GM12878 (cell line): ENCODE data around the gene PRDX1. TPM values are rescaled to one million over a fixed set of nuclear protein-coding genes. Genes with fewer than 3 reads are reported as not detected.

Source experiments
- ATAC-seq: fragments of 200-7000 bp; cut with Tn5 transposase; 3 replicates; pipeline ENCODE4 v1.9.1; 2020; ENCODE audit warnings: mild to moderate bottlenecking, moderate library complexity
- BruUV-seq: library from RNA; stranded (reverse); fragments of 400-500 nt; replicated peaks from 2 replicates; lab custom pipeline; 2021; lab: Mats Ljungman, UMichigan
- CTCF ChIA-PET: fragments of 300-600 bp; sonication (Branson Sonifier 250); formaldehyde crosslinking; extraction: SDS; loops from one replicate; lab custom pipeline; 2021; ENCODE audit warnings: inconsistent platforms; lab: Yijun Ruan, JAX
- POLR2A ChIA-PET: fragments of 350-600 bp; formaldehyde crosslinking; extraction: SDS; loops from one replicate; lab custom pipeline; 2021; ENCODE audit warnings: inconsistent platforms; lab: Charles Lee
- RAD21 ChIA-PET: fragments of 300-600 bp; sonication (Branson Sonifier 250); formaldehyde crosslinking; loops from one replicate; lab custom pipeline; 2023; ENCODE audit warnings: antibody characterized with exemption; ENCODE audit not compliant: unreplicated experiment; lab: Charles Lee
- SMC1A ChIA-PET: fragments of 300-600 bp; sonication (Branson Sonifier 250); formaldehyde crosslinking; loops from one replicate; lab custom pipeline; 2023; ENCODE audit not compliant: unreplicated experiment, uncharacterized antibody; lab: Charles Lee
- DNase-seq: peaks from one replicate; pipeline ENCODE4 v3.0.0-alpha.2; 2011; ENCODE audit warnings: low read depth, low spot score
- FAIRE-seq: peaks from 3 replicates; lab custom pipeline; 2011; peaks lifted over from hg19 to GRCh38; lab: Jason Lieb, UNC
- H2AFZ ChIP-seq: 2 replicates; pipeline ENCODE4 v1.6.0; 2011; ENCODE audit warnings: low read depth, low read length, control low read depth; ENCODE audit not compliant: control insufficient read depth
- H3K27ac ChIP-seq: 2 replicates; pipeline ENCODE4 v1.5.1; 2011; ENCODE audit warnings: control low read depth; ENCODE audit not compliant: control insufficient read depth, insufficient read depth
- H3K27me3 ChIP-seq, 2 experiments: replicated peaks in 1 of 2; 2 replicates each; pipeline versions ENCODE4 v1.6.0 to v1.6.1; 2011; ENCODE audit warnings: low read length in 1 of 2; ENCODE audit not compliant: control insufficient read depth in 2 of 2, insufficient read depth in 2 of 2
- H3K36me3 ChIP-seq, 2 experiments: 2 replicates each; pipeline ENCODE4 v1.5.1; 2011; ENCODE audit warnings: low read length in 1 of 2; ENCODE audit not compliant: control insufficient read depth in 2 of 2, insufficient read depth in 2 of 2
- H3K4me1 ChIP-seq: 2 replicates; pipeline ENCODE4 v1.6.1; 2011; ENCODE audit warnings: mild to moderate bottlenecking, low read length, moderate library complexity, mixed read lengths; ENCODE audit not compliant: control insufficient read depth, insufficient read depth
- H3K4me2 ChIP-seq: 2 replicates; pipeline ENCODE4 v1.6.0; 2011; ENCODE audit warnings: control low read depth; ENCODE audit not compliant: control insufficient read depth, insufficient read depth
- H3K4me3 ChIP-seq: fragments of 200-600 bp; sonication (generic); 2 replicates; pipeline ENCODE4 v1.5.1; 2016
- H3K79me2 ChIP-seq: 2 replicates; pipeline ENCODE4 v1.6.0; 2011; ENCODE audit warnings: low read length; ENCODE audit not compliant: control insufficient read depth, insufficient read depth
- H3K9ac ChIP-seq: 2 replicates; pipeline ENCODE4 v1.8.0; 2011; ENCODE audit warnings: low read length, control low read depth, mixed read lengths; ENCODE audit not compliant: control insufficient read depth, insufficient read depth
- H3K9me3 ChIP-seq: replicated peaks from 3 replicates; pipeline ENCODE4 v1.5.1; 2011; ENCODE audit warnings: mild to moderate bottlenecking, low read length; ENCODE audit not compliant: control insufficient read depth, insufficient read depth
- H4K20me1 ChIP-seq: 2 replicates; pipeline ENCODE4 v1.6.0; 2011; ENCODE audit not compliant: control insufficient read depth, insufficient read depth
- ESRRA ChIP-seq: IDR thresholded peaks from 2 replicates; pipeline ENCODE4 v1.6.1; 2012; ENCODE audit warnings: mild to moderate bottlenecking, low read length, improper control_type of control experiment
- PAX5 ChIP-seq: IDR thresholded peaks from 2 replicates; pipeline ENCODE4 v1.6.1; 2011; ENCODE audit warnings: low read depth, low read length, borderline replicate concordance
- RAD51 ChIP-seq: fragments of 450-650 bp; IDR thresholded peaks from 2 replicates; pipeline ENCODE4 v1.6.1; 2016; ENCODE audit warnings: moderate library complexity, mild to moderate bottlenecking, inconsistent platforms
- RUNX3 ChIP-seq: IDR thresholded peaks from 2 replicates; pipeline ENCODE4 v1.6.1; 2012; ENCODE audit warnings: low read length, inconsistent platforms
- ZNF384 ChIP-seq: IDR thresholded peaks from 2 replicates; pipeline ENCODE4 v1.6.1; 2012; ENCODE audit warnings: low read depth, mild to moderate bottlenecking, low read length, improper control_type of control experiment, borderline replicate concordance
- WGBS: methylation state at CpG from one replicate; pipeline ENCODE4 v1.1.6; 2016; ENCODE audit warnings: low lambda C conversion rate; ENCODE audit not compliant: insufficient replicate concordance, insufficient coverage; ENCODE audit errors: missing lambda C conversion rate; 5-methylcytosine and 5-hydroxymethylcytosine counted together
- in situ Hi-C: fragments of 300-500 bp; cut with MboI; formaldehyde crosslinking; loops from 9 replicates; pipeline ENCODE4 v1.14.3; 2018; ENCODE audit warnings: mixed read lengths
- intact Hi-C: fragments of 100-400 bp; cut with micrococcal nuclease; formaldehyde crosslinking; loops from one replicate; pipeline ENCODE4 v1.14.2; 2022; ENCODE audit not compliant: unreplicated experiment
- polyA plus RNA-seq, 11 experiments: library from polyadenylated mRNA; depleted of rRNA in 4 of 11; unstranded in 6 of 11; stranded (reverse) in 5 of 11; fragments of >200 nt; fragmentation: Nextera tagmentation in 4 of 11; fragmentation: Illumina TruSeq in 1 of 11; extraction: Ambion mirVana in 4 of 11; extraction: Trizol in 1 of 11; gene quantifications; 1 replicate in 1 of 11; 2 replicates in 10 of 11; pipeline versions ENCODE4 v1.2.1 to v1.2.3, GENCODE V29; 2011 to 2016; ENCODE audit warnings: inconsistent platforms in 2 of 11, missing spikeins in 2 of 11, low read depth in 1 of 11
- total RNA-seq, 4 experiments: library from RNA; depleted of rRNA in 3 of 4; stranded (reverse); fragments of >200 nt in 3 of 4; fragmentation: Illumina TruSeq in 1 of 4; extraction: Trizol in 1 of 4; gene quantifications; 2 replicates each; pipeline versions ENCODE4 v1.2.1 to v1.2.3, GENCODE V29; 2013 to 2021
- TF ChIP-seq, protein P1 (sequence below): fragments of 450-650 bp; IDR thresholded peaks from 2 replicates; pipeline ENCODE4 v1.6.1; 2016; ENCODE audit warnings: mild to moderate bottlenecking
- TF ChIP-seq, protein P2 (sequence below): fragments of 450-650 bp; IDR thresholded peaks from 2 replicates; pipeline ENCODE4 v1.6.1; 2018; ENCODE audit warnings: borderline replicate concordance, mild to moderate bottlenecking; ENCODE audit not compliant: partially characterized antibody
- TF ChIP-seq, protein P3 (sequence below): fragments of 450-650 bp; conservative IDR thresholded peaks from 2 replicates; pipeline ENCODE4 v1.6.1; 2017; ENCODE audit warnings: mild to moderate bottlenecking, moderate library complexity

The PRDX1 gene
- total and polyA plus RNA-seq, 10 of the 15 experiments (the other 5 are each of a cell fraction or from before 2014, with no cell fraction given): 659 to 1,775 (median 811) TPM

DNA sequence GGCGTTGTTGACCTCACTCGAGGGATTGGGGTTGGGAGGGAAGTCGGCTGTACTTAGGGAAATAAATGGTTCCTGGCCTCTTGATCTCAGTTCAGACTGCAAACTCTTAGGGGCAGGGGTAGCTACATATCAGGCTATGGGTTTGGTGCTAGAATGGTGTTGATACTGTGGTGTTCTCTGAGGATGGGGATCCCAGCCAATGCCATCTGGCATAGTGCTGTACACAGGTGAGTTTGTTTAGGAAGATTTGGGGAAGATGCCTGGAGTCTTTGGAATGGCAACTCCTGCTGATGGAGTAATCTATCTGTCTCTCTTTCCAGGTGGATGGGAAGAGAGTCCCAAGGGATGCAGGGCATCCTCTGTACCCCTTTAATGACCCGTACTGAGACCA, 47.9 kb upstream of the PRDX1 start:
- WGBS: 64% methylated on average over 4 of the region's 4 CpGs
- no peak overlapping the region for H2AFZ ChIP-seq
- in situ Hi-C loops (loop anchor here (5.0 to 10.0 kb wide), 2 partner anchors 62 to 215 kb away; no protein-coding TSS in a partner anchor), intact Hi-C loops (no loop called here)
- no TSS peak for BruUV-seq
- ChIA-PET POLR2A (interaction anchor here (0.9 to 3.9 kb wide), 6 partner anchors 10 to 71 kb away, joined by 3 to 31 read pairs (median 4); partner anchors contain the start of gene PRDX1), CTCF (interaction anchor here (0.7 to 11.0 kb wide), 28 partner anchors 10 to 558 kb away, joined by 3 to 212 read pairs (median 8); partner anchors contain the start of genes AKR1A1, CCDC163, HECTD3 and MMACHC), RAD21 (interaction anchor here (0.7 to 6.6 kb wide), 15 partner anchors 9 to 266 kb away, joined by 3 to 58 read pairs (median 8); partner anchors contain the start of genes AKR1A1, CCDC163, MMACHC and NASP), SMC1A (interaction anchor here (1.2 to 8.7 kb wide), 17 partner anchors 9 to 209 kb away, joined by 3 to 114 read pairs (median 15); partner anchors contain the start of genes AKR1A1, CCDC163, MMACHC and PRDX1)
- no peaks in the 10 kb centered on the region for H3K79me2 ChIP-seq
- no peak overlapping the region for H3K4me2 ChIP-seq
- no peak overlapping the region for H3K9ac ChIP-seq
- H3K4me3 ChIP-seq: no peak overlapping the region
- H3K27ac ChIP-seq: no peak overlapping the region
- DNase-seq (no peak), FAIRE-seq (no peak), ATAC-seq (no peak)
- no peaks in the 10 kb centered on the region for H4K20me1 ChIP-seq
- H3K36me3 ChIP-seq: peaks cover 22% of the 10 kb centered on the region in 2 experiments; a peak in 3 of 4 replicates
- H3K27me3 ChIP-seq: no peaks in the 10 kb centered on the region
- H3K4me1 ChIP-seq: no peaks in the 10 kb centered on the region
- H3K9me3 ChIP-seq: no peaks in the 10 kb centered on the region
- 0 out of 2 replicates have a peak, but pooled peaks have one; percentile 0 for TF ChIP-seq RUNX3
- TF ChIP-seq PAX5: no peak
- no peak for TF ChIP-seq ZNF384

DNA sequence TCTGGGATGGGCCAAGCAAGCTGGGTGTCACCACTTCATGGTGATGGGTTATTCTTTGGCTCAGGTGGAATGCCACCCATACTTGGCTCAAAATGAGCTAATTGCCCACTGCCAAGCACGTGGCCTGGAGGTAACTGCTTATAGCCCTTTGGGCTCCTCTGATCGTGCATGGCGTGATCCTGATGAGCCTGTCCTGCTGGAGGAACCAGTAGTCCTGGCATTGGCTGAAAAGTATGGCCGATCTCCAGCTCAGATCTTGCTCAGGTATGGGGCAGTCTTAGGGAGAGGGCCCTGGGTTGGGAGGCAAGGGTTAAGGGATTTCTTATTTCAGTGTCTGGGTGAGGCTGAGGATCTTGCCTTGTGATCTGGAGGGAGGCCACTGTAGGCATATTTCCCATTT, 46.7 kb upstream of the PRDX1 start:
- Histone ChIP-seq H3K9me3 (no peaks in the 10 kb centered on the region), H4K20me1 (no peaks in the 10 kb centered on the region), H3K27me3 (no peaks in the 10 kb centered on the region), H3K9ac (no peak overlapping the region), H3K27ac (no peak overlapping the region), H3K36me3 (peaks cover 22 to 25% of the 10 kb centered on the region in 2 experiments; a peak in 3 of 4 replicates), H3K4me3 (no peak overlapping the region), H2AFZ (no peak overlapping the region), H3K79me2 (no peaks in the 10 kb centered on the region), H3K4me1 (no peaks in the 10 kb centered on the region), H3K4me2 (no peak overlapping the region)
- no TSS peak for BruUV-seq
- POLR2A ChIA-PET: interaction anchor here (0.7 to 3.9 kb wide), 9 partner anchors 9 to 69 kb away, joined by 3 to 31 read pairs (median 4); partner anchors contain the start of genes CCDC163 and PRDX1
- SMC1A ChIA-PET: interaction anchor here (0.7 to 8.7 kb wide), 19 partner anchors 10 to 626 kb away, joined by 3 to 114 read pairs (median 12); partner anchors contain the start of genes AKR1A1, CCDC163, MMACHC and PRDX1
- DNase-seq: no peak
- 70% methylated on average over 4 of the region's 4 CpGs for WGBS
- CTCF ChIA-PET: interaction anchor here (0.9 to 11.0 kb wide), 20 partner anchors 8 to 554 kb away, joined by 3 to 212 read pairs (median 16); partner anchors contain the start of genes AKR1A1, CCDC163, MMACHC and NASP
- no peak for ATAC-seq
- intact Hi-C loops: no loop called here
- RAD21 ChIA-PET: interaction anchor here (0.9 to 6.6 kb wide), 13 partner anchors 11 to 265 kb away, joined by 3 to 58 read pairs (median 13); partner anchors contain the start of genes AKR1A1, CCDC163, MMACHC and NASP
- in situ Hi-C loops: loop anchor here (5.0 to 10.0 kb wide), 2 partner anchors 61 to 214 kb away; no protein-coding TSS in a partner anchor
- no peak for FAIRE-seq
- TF ChIP-seq, protein P1, sequence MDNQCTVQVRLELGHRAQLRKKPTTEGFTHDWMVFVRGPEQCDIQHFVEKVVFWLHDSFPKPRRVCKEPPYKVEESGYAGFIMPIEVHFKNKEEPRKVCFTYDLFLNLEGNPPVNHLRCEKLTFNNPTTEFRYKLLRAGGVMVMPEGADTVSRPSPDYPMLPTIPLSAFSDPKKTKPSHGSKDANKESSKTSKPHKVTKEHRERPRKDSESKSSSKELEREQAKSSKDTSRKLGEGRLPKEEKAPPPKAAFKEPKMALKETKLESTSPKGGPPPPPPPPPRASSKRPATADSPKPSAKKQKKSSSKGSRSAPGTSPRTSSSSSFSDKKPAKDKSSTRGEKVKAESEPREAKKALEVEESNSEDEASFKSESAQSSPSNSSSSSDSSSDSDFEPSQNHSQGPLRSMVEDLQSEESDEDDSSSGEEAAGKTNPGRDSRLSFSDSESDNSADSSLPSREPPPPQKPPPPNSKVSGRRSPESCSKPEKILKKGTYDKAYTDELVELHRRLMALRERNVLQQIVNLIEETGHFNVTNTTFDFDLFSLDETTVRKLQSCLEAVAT: no peak
- TF ChIP-seq RAD51 (no peak), ESRRA (no peak)
- TF ChIP-seq, protein P2, sequence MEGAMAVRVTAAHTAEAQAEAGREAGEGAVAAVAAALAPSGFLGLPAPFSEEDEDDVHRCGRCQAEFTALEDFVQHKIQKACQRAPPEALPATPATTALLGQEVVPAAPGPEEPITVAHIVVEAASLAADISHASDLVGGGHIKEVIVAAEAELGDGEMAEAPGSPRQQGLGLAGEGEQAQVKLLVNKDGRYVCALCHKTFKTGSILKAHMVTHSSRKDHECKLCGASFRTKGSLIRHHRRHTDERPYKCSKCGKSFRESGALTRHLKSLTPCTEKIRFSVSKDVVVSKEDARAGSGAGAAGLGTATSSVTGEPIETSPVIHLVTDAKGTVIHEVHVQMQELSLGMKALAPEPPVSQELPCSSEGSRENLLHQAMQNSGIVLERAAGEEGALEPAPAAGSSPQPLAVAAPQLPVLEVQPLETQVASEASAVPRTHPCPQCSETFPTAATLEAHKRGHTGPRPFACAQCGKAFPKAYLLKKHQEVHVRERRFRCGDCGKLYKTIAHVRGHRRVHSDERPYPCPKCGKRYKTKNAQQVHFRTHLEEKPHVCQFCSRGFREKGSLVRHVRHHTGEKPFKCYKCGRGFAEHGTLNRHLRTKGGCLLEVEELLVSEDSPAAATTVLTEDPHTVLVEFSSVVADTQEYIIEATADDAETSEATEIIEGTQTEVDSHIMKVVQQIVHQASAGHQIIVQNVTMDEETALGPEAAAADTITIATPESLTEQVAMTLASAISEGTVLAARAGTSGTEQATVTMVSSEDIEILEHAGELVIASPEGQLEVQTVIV: no peak
- TF ChIP-seq, protein P3, sequence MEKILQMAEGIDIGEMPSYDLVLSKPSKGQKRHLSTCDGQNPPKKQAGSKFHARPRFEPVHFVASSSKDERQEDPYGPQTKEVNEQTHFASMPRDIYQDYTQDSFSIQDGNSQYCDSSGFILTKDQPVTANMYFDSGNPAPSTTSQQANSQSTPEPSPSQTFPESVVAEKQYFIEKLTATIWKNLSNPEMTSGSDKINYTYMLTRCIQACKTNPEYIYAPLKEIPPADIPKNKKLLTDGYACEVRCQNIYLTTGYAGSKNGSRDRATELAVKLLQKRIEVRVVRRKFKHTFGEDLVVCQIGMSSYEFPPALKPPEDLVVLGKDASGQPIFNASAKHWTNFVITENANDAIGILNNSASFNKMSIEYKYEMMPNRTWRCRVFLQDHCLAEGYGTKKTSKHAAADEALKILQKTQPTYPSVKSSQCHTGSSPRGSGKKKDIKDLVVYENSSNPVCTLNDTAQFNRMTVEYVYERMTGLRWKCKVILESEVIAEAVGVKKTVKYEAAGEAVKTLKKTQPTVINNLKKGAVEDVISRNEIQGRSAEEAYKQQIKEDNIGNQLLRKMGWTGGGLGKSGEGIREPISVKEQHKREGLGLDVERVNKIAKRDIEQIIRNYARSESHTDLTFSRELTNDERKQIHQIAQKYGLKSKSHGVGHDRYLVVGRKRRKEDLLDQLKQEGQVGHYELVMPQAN: no peak
